K562 treated with DMSO at 1 percent for 24 hours (cell line): ENCODE data around the gene NINL. TPM values are rescaled to one million over a fixed set of nuclear protein-coding genes. Genes with fewer than 3 reads are reported as not detected.

ENCODE experiments used
- total RNA-seq: library from RNA; unstranded; fragments of 300-600 nt; gene quantifications from 2 replicates; pipeline ENCODE4 v1.2.3, GENCODE V29; 2022; ENCODE audit warnings: low read depth; ENCODE audit not compliant: insufficient read depth

NINL gene
- total RNA-seq = 0.45 TPM in 1 of 2 replicates, not detected in the other

DNA sequence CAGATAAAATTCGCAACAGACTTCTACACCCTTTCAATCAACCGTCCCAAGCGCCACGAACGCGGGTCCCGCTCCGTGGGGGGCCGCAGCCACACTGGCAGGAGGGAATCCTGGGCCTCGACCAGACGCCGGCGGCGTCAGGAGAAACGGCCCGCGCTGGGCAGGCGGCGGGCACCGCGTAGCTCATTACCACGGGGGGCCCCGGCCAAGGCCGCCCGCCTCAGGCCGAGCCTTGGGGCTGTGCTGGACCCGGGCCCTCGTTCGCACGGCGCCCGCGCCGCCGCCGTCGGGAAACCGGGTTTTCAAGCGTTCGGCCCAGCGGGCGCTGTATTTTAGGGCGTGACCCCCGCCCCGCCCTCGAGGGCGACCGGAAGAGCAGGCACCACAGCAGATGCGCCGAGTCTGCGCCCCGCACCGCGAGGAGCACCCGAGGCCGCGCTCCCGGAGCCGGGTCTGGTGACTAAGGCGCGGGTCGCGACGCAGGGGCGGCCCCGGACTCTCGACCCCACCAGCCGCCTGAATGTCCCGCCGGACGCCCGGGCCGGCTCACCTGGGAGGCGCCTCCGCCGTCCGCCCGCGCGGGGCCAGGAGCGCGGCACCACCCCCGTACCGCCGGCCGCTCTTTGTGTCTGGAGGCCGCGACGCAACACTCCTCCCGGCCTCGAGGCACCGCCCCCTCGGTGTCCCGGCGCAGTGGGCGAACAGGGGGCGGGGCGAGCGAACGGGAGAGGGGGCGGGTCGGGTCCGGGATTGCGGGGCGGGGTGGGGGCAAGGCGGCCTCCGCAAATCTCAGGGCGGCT is at the start of gene NINL:
Gene NINL, minus strand, starts transcription at position 627 of the 800 bp plus-strand sequence. CDS start 58,944 bp downstream, outside the sequence.

GRCh38 chr20:25623736-25624499 is 38.6 kb upstream of the NINL start, which contains the start of gene NANP:
NANP (minus strand) TSS chr20:25624014; CDS start chr20:25623948, 66 bp downstream.

DNA sequence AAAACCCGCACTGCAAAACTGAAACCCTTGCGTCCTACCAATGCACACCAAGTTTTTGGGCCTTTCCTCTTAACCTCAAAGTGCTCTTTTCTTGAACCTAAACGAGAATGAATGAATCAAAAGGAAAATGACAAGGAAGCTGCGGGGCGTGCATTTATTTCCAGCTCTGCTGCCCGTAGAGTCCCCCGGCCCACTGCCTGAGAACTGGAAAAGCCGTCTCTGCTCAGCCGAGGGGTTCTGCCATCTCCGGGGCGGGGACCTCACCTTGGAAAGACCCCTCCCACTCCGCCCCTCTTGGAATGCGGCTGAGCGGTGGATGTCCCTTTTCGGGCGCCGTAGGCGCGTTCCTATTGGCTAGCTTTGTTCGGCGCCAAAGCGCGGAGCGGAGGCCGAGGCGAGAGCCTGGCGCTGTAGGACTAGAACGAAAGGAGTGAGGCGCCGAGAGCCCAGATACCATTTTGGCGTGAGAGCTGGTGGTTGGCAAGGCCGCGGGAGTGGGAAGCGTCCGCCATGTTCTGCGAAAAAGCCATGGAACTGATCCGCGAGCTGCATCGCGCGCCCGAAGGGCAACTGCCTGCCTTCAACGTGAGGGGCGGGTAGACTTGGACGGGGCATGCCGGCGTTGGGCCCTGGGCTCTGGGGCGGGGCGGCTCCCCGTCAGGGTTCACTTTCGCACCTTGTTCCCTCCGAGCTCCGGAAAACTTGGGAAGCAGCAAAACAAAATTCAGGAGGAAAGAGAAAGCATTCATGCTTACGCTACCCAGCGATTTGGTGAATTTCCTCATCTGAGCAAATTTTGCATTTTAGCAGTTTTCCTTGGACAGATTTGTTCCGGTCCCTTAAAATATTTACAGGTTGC is 177.8 kb downstream of the NINL start, which contains the start of gene GINS1:
Gene GINS1, plus strand, starts transcription at position 363 of the 859 bp plus-strand sequence. Its CDS starts 148 bp downstream, at position 511.

Other genes starting within 250 kb of the NINL start
- 27.3 and 28.8 TPM in 2 replicates for gene ABHD12, start 194.7 kb downstream of the NINL start, total RNA-seq
- gene GINS1, start 177.9 kb downstream of the NINL start, total RNA-seq = 10.9 and 12.7 TPM in 2 replicates
- gene NANP, start 38.5 kb upstream of the NINL start, total RNA-seq = 2.8 and 3.1 TPM in 2 replicates
- 2.3 and 2.9 TPM in 2 replicates for gene ZNF337, start 111.3 kb upstream of the NINL start, total RNA-seq